NCI-H510A treated with DMSO at 0.1 percent for 48 hours (cell line): ENCODE measurements around the gene RPL3.
A peak's percentile ranks its signal among the peaks of the same experiment; 100 is the strongest.

Experiments
- DNase-seq: peaks from one replicate; lab custom pipeline; 2025; lab: John Stamatoyannopoulos, UW

Gene RPL3

DNA sequence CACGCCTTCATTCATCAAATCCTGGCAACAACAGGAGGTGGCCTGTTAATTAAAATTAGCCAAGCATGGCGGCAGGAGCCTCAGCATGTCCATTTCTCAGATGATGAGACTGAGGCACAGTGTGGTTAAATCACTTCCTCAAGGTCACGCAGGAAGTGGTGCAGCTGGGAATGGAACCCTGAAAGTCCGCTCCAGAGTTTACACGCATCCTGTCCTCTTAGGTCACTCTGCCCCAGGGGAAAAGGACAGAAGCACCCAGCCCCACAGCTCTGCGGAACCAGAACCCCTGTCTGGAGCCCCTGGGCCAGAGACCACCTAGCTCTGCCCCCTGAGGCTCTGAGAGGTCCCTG is 19.6 kb downstream of the RPL3 start:
- DNase-seq, result no peak

DNA sequence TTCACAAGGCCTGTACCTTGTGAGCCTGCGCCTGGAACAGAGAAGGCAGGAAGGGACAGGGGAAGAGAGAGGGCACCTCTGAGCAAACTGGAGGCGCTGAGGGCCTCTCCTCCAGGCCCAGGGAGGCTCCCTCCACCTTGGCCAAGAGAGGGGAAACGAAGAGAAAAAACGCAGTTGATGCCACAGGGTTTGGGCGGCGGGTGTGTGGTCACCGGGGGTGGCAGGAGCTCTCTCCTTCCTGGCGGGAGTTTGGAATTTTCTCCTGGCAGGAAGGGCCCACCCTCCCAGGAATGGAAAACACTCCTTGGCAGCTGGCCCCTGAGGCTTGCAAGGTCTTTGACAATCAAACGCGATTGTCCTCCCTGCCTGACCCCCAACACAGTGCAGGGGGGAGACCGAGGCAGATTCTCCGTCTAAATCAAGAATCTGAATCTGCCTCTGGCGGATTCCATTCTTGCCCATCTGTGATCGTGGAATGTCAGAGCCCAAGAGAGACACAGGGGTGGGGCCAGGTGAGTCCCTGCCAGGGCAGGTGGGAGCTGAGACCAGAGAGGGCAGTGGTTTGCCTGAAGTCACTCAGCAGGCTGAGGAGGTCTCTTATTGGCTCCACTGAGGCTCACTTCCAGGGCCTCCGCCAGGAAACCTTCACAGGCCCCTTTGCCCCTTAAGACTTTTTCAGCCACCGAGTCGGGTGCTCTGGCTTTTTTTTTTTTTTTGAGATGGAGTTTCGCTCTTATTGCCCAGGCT is 21.0 kb downstream of the RPL3 start:
- DNase-seq, result no peak

DNA sequence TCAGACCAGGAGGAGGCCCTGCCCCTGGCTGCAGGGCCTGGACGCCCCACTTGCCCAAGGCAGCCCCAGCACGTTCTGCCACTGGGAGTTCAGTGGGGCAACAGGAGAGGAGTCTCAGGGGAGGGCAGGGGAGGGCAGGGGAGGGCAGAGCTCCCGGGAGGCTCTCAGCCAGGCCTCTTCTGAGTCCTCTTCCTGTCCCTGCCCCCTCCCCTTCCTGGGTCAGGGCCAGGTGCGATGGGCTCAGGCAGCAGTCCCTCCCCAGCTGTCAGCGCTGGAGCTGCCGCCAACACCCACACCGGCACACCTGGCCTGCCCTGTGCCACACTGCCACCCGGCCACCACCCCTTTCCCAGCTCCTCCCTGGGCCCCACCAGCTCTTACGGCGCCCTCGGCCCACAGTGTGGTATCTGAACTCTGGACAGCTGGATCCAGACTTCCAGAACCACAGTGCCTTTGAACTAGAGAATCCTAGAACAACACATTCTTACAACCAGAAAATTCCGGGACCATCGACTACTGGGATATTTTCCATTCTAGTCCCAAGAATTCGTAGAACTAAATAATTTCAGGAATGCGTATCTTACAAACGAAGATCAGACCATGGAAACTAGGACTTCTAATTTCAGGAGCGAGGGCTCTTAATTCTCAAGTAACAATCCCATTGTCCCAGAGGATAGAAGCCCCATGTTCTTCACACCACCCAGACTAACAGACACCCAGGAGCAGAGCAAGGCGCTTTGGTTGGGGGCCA is 21.8 kb downstream of the RPL3 start:
- peak; percentile 76 for DNase-seq

DNA sequence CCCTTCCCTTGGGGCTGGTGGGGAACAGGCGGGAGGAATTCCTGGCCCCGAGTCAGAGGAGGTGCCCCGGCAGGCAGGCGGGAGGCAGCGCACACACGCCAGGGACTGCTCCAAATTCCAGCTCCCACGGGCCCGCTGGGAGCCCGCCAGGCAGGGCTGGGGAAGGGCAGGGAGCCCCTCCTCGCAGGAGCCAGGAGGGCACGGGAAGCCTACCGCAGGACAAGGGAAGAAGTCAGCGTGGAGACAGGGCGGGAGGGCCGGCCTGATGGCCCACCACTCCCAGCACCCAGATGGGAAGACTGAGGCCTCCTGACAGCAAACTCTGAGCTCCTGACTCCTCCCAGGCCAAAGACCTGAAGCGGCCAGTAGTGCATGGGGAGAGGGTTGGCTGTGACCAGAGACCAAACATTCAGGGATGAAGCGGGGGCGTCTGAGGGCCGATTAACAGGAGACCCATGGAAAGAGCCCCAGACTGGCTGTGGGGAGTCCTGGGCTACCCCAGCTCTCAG is 22.4 kb downstream of the RPL3 start:
- DNase-seq, result no peak

DNA sequence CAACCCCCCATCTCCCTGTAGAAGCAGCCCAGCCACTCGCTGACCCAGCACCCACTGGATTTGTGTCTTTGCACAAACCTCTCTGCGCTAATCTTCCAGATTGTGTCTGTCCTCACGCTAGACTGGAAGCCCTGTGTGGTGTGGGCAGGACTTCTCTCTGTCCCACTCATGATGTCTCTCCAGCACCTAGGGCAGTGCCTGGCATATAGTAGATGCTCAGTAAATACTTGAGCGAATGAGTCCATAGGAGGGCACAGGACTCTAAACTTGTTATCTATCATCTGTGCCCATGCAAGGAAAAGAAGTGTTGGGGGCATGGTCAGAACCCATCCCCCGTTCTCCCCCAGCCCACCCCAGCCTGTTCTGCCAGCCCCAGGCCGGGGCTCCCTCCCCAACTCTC is 22.9 kb downstream of the RPL3 start:
- DNase-seq, result no peak

DNA sequence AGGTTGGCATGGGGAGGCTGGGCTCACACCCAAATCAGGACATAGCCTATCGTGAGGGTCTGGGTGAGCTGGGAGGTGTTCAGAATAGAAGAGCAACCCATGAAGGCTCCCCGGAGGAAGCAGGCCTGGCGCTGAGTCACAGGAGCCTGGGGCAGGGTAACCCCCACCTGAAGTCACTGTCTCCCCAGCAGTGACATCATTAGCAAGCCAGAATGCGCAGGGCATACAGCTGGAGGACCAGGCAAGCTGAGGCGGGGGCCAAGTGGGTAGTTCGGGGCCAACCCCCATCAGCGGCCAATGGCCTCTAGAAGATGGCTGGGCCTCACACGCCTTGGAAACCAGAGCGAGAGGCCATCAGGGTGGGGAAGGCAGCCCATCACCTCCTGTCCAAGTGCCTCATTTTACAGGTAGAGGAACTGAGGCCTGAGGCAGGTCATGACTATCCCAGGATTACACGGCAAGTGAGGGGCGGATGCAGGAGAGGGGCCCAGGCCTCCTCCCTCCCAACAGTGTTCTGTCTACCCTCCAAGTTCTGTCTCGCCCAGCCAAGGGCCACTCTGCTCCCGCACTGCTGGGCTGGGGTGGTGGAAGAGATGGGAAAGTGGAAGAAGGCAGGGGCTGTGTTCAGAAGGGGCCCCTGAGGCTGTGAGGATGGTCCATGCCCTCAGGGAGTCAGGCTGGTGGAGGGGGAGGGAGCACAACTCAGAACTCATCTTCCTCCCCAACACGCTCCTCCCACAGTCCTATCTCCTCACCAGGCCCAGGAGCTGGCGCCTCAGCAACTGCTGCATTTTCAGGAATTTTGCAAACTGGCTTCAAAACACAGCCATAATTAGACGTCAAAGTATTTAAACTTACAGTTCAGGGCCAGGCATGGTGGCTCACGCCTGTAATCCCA is 24.6 kb downstream of the RPL3 start:
- no peak for DNase-seq

DNA sequence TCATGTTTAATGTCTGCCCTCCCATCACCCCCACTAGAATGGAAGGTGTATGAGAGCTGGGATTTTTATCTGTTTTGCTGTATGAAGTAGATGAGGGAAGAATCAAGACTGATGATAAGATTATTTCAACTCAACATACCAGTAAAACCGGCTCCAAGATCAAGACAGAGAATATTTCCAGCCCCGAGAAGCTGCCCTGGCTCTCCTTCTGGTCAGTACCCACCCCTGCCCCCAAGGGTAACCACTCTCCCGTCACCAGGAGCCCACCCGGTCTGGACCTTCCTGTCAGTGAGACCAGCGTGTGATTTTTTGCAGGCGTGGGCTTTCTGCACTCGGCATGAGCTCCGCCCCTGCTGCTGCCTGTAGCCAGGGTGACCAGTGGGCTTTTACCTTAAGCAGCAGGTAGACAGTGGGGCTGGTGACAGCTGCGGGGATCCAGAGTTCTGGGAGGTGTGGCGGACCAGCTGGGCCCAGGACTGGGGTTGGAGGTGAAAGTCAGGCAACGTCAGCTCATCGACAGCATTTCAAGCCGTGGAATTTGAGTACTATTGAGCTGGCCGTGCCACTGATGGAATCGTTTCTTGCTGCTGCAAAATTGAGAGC is 25.6 kb downstream of the RPL3 start:
- no peak for DNase-seq

DNA sequence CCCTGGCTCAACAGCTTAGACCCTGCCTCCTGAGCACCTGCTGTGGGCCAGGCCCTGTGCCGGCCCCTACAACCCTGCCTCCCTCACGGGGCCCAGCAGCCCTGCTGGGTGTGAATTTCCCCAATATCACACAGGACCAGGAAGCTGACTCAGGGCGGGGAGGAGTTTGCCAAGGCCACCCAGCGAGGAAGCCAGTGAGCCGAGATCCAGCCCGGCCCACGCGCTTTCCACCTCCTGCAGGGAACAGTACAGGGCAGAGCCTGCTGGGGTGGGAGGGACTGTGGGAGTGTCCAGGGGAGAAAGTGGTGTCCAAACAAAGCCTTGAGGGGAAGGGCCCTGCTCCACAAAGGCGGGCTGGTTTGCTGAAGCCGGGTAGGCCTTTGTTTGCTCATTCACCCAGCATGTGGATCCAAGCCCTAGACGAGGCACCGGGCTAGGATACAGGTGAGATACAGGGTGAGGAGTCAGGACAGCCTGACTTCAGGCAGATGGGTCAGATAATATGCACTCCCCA is 26.8 kb downstream of the RPL3 start:
- peak; percentile 37 for DNase-seq

DNA sequence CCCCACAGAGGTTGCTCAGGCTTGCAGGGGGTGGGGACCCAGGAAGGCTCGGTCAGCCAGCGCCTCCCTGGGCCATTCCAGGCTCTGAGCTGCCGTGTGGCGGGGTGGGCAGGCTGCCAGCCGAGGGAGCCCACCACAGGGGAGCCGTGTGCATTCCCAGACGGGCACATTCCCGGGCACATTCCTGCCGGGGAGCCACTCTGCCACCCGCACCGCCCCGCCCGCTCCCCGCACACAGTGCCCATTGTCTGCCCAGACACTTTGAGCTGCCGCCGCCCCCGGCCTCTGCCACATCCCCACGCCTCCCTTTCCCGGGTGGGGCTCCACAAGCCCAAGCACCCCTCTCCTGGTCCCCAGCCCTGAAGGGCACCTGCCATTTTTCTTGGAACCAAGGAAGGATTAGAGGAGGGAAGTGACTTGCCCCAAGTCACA is 27.4 kb downstream of the RPL3 start:
- DNase-seq, result no peak

DNA sequence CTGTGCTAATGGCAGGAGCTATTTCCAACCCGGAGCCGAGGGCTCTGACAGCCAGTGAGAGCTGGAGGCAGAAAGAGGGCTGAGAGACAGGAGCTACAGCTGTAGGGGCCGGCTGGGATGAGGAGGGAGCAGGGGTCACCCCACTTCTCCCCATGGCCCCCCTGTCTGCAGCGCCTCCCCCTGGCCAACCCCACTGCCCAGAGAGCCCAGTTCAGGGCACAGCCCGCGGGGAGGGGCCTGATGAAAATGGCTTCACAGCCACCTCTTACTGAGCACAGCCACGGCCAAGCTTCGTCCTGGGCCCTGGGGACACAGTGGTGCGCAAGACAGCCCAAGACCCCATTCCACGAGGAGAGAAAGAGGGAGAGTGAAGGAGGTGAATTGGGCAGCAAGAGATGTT is 27.9 kb downstream of the RPL3 start:
- DNase-seq, result no peak

DNA sequence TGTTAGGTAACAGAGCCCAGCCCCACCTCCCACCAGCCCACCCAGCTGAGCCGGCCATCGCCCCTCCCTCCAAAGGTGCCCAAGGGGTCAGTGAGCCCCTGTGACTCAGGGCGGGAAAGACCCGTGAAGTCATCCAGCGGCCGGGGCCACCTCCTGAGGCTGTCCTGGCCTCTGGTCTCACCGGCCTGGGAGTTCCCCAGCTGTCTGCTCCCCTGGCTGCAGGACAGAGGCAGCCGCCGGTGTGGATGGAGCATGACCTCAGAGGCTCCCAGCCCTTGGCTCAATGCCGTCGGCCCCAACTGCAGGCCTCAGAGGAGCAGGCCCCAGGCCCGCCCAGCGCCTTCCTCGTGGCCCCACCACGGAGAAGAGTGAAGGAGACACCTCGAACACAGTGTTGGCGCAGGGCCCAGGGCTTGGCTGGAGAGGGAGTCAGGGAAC is 28.7 kb downstream of the RPL3 start:
- no peak for DNase-seq

DNA sequence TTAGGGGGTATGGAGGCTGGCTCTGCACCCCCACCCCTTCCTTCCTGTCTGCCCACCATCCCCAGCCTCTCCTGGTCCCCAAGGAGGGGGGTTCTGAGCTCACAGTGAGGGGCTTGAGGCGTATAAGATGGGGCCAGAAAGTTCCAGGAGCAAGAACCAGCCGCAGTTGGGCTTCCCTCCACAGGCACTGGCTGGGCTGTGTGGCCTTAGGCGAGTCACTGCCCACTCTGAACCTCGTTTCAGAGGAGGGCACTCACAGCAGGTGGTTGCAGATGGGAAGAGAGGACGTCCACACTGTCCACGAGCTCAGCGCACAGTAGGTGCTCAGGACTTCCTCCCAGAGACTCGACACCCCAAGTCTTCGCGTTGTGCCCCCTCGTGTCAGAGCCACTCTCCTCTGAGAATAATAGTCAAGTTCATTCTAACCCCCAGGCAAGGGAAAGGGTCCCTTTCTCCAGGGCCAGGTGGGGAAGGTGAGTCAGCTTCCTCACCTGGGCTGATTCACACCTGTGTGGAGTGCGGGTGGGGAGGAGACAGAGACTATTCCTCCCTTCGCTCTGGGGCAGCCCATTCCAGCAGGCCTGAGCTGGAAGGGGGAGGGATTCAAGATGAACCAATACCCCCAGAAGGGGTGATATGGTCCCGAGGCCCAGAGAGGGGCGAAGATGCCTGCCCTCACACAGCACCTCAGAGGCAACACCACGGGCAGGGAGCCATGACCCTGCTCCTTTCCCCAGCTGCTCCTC is 29.3 kb downstream of the RPL3 start:
- DNase-seq, result no peak

DNA sequence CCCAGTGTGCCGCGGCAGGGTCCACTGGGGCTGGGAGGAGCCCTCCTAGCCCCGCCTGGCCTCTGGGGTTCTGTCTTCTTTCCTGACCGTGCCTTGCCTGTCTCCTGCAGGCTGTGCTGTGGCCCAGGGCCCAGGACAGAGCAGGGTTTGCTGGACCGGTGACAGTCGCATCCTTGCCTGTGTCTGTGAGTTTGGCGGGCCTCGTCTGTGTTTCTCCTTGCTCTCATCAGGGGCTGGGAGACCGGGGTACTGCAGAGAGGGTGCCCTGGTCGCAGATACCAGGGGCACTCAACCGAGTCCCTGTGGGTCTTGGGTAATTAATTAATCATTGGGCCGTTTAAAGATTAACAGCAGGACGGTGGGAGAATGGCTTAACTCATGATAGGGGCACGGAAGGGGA is 29.9 kb downstream of the RPL3 start:
- DNase-seq, result no peak

DNA sequence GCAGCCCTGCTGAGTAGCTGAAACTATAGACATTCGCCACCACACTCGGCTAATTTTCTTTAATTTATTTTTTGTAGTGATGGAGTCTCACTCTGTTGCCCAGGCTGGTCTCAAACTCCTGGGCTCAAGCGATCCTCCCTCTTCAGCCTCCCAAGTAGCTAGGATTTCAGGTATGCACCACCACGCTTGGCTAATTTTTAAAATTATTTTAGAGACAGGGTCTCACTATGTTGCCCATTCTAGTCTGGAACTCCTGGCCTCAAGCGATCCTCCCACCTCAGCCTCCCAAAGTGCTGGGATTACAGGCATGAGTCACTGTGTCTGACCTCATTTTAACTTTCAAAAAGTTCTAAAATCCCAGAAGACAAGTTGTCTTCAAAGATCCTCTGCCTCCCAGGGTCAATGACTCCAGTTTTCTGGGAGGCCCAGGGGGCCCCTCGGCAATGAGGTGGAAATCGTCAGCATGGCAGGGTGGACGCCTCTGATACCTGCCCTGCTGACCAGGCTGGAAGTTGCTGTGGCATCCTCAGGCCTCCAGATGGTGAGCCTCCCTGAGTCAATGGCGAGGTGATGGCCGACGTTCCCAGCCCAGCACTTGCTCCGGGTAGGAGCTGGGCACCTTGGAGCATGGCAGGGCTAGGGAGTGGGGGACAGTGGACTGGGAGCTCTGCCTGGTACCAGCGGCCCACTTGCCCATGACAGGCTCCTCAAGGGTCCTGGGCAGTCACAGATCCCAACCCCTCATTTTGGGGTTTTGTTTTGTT is 31.1 kb downstream of the RPL3 start:
- DNase-seq, result no peak

DNA sequence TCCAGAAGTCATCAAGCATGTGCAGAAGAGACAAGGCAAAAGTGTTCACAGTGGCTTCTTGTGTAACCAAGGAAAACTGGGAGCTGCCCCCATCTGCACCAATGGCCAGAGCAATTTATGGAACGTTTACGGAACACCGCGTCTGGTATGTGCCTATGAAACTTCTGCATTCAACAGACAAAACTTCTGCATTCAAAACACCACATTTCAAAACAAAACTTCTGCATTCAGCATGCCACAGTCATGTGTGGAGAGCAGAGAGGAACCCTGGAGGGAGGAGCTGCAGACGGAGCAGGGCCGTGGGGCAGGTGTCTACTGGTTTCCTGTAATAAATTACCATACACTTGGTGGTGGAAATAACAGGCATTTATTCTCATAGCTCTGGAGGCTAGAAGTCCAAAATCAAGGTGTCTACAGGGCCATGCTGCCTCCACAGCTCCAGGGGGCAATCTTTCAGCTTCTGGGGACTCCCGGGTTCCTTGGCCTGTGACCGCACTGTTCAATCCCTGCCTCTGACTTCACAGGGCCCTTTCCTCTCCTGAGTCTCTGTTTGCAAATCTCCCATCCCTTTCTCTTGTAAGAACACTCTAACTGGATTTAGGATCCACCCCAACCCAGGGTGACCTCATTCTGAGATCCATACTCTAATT is 32.2 kb downstream of the RPL3 start:
- no peak for DNase-seq

DNA sequence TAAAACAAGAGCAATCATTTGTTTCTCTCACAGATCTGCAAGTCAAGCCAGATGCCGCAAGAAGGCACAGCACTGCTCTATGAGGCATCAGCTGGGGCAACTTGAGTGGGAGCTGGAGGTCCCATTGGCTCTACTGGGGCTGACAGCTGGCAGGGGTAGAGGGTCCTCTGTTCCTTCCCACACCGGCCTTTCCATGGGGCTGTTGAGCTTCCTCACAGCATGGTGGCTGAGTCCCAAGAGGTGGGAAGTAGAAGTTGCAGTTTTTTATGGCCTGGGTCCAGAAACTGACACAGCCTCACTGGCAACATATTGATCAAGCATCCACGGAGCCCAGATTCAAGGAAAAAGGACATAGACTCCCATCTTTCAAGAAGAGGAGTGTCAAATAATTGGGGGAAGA is 34.4 kb downstream of the RPL3 start:
- DNase-seq, result no peak

DNA sequence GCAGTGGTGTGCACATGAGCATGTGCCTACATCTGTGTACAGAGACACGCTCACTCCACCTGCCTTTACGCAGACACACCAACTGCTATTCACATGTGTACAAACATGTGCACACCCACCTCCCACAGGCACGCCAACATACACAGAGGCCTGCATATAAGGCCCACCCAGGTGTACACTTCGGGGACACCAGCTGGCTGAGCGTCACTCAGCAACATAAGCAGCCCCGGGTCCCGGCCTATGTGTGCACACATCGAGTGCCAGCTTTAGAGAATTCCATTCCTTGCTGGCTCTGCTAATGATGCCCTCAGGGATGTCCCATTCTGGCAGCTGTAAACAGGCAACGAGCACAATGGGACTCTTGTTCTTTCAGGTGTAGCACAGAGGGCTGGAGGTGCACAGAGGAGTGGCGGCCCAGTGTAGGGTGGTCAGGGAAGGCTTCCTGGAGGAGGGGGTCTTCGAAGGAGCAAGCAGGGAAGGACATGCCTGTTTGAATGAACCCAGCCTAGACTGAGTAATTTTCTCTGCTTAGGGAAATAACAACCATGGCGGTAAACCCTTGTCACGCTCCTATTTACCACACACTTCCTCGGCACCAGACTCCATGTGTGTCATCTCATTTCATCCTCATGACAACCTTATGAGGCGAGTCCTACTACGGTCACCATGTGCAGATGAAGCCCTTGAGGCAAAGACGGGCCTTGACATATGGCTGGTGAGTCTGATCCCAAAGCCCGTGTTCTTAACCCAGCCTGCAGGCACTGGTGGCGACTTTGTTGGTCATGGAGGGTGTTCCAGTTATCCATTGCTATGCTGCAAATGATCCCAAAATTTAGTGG is 35.1 kb downstream of the RPL3 start:
- DNase-seq, result no peak

DNA sequence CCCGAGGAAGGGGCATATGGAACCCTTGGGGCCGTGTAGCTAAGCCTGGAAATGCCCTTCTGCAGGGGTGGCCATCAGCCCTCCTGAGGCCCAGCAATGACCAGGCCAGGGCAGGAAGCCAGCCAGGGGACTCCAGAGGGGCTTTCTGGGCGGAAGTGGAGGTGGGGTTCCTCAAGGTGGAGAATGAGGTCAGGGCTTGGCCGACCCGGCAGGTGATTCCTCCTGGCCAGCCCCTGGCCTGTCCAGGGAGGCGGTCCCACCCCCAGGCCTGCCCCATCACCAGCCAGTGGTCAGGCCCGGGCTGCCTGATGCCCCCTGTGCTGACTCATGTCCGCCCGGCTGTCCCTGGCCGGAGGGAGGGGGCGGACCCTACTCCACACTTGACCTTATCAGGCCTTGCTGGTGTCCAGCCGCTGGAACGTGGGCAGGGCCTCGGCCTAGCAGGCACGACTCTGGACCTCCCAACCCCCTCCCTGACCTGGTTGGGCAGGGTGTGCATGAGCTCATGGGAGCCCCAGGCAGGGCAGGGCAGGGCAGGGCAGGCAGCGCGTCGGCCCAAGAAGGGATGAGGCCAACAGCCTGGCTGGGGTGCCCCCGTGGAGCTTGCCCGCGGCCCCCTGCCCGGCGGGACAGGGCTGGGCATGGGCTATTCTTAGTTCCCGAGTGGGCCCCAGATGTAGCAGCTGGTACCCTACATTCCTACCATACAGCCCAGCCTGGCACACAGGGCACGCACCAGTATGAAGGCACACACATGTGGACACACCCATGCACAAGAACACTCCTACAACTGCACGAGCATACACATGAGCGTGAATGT is 35.9 kb downstream of the RPL3 start:
- no peak for DNase-seq
